Stimulated activated CD4-positive, alpha-beta T cell treated with anti-CD3 and anti-CD28 coated beads, Interleukin-1b, Interleukin-23, amount 100 ng/mL, for 24 hours (primary cell): ENCODE measurements around the gene NEK11.

ENCODE experiments used
- DNase-seq, 4 experiments: peaks; one replicate each; pipeline ENCODE4 v3.0.0-alpha.2; 2020; ENCODE audit warnings: low read depth in 4 of 4, low spot score in 1 of 4

NEK11 gene

DNA sequence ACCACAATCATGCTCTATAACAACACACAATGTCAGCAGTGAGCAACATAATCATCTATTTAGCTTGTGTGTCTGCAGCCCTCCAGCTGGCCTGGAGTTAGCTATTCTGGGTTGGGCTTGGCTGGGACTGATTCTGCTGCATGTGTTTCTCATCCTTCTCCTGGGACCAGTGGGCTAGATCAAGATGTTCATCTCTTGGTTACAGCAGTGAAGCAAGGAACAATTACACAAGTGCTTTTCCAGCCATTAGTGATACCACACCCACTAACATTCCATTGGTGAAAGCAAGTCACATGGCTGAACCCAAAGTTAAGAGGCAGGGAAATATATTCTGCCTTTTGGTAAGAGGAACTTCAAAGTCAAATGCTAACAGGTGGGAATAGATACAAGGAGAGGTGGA is 369.5 kb downstream of the NEK11 start:
- DNase-seq, result no peak

DNA sequence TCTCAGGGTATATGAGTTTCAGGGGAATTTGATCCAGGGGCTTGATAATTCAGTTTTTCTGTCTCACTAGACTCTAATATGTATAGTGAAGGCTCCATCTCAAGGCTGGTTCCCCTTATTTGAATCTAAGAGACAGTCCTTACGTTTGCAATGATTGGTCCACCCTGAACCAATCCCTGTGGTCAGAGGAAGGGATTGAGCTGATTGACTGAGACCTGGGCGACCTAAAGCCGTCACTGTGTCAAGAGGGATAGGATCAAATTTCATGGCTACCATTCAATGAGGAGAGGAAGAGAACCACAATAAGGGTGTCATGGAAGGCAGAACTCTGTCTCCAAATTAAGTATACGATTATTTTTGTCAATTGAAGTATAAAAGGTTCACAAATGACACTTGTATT is 371.2 kb downstream of the NEK11 start:
- no peak for DNase-seq
